Glutamatergic neuron (in vitro differentiated cells): ENCODE results near the gene TIMM9. TPM values are rescaled to one million over a fixed set of nuclear protein-coding genes. Genes with fewer than 3 reads are reported as not detected.

ENCODE experiments used
- DNase-seq: peaks from one replicate; pipeline ENCODE4 v3.0.0; 2022
- H3K27ac Mint-ChIP-seq: one replicate; pipeline ENCODE4 v1.8.0; 2020; ENCODE audit warnings: mild to moderate bottlenecking, mixed read lengths, inconsistent platforms; ENCODE audit not compliant: unreplicated experiment
- H3K27me3 Mint-ChIP-seq: one replicate; pipeline ENCODE4 v1.8.0; 2020; ENCODE audit warnings: mild to moderate bottlenecking, moderate library complexity, mixed read lengths, inconsistent platforms; ENCODE audit not compliant: unreplicated experiment
- H3K36me3 Mint-ChIP-seq: one replicate; pipeline ENCODE4 v1.8.0; 2020; ENCODE audit warnings: mild to moderate bottlenecking, mixed read lengths, inconsistent platforms; ENCODE audit not compliant: unreplicated experiment
- H3K4me1 Mint-ChIP-seq: one replicate; pipeline ENCODE4 v1.8.0; 2020; ENCODE audit warnings: mild to moderate bottlenecking, low read depth, mixed read lengths, inconsistent platforms; ENCODE audit not compliant: unreplicated experiment
- H3K4me3 Mint-ChIP-seq: one replicate; pipeline ENCODE4 v1.8.0; 2020; ENCODE audit warnings: mild to moderate bottlenecking, mixed read lengths, inconsistent platforms; ENCODE audit not compliant: unreplicated experiment
- H3K9me3 Mint-ChIP-seq: one replicate; pipeline ENCODE4 v1.8.0; 2020; ENCODE audit warnings: mild to moderate bottlenecking, moderate library complexity, mixed read lengths, inconsistent platforms; ENCODE audit not compliant: unreplicated experiment
- CTCF ChIP-seq: fragments of 200-600 bp; sonication (generic); IDR thresholded peaks from one replicate; pipeline ENCODE4 v1.5.0; 2021; ENCODE audit not compliant: partially characterized antibody, unreplicated experiment
- long read RNA-seq: library from polyadenylated mRNA; unstranded; transcript quantifications from one replicate; pipeline ENCODE4 v2.0.0, GENCODE V29; 2020; ENCODE audit not compliant: unreplicated experiment
- total RNA-seq: library from RNA; stranded (reverse); fragmentation: NEBNext Ultra II Directional; extraction: Animal tissue kit (Norgen Biotek cat#: 25700); gene quantifications from one replicate; pipeline ENCODE4 v1.2.1, GENCODE V29; 2021; ENCODE audit not compliant: unreplicated experiment

The TIMM9 gene, protein sequence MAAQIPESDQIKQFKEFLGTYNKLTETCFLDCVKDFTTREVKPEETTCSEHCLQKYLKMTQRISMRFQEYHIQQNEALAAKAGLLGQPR
- 41.6 TPM for total RNA-seq
- long read RNA-seq, partial matches to known transcripts: 24 of 27 reads
- long read RNA-seq, other reads (novel, unspliced or antisense): 1 of 27 reads

DNA sequence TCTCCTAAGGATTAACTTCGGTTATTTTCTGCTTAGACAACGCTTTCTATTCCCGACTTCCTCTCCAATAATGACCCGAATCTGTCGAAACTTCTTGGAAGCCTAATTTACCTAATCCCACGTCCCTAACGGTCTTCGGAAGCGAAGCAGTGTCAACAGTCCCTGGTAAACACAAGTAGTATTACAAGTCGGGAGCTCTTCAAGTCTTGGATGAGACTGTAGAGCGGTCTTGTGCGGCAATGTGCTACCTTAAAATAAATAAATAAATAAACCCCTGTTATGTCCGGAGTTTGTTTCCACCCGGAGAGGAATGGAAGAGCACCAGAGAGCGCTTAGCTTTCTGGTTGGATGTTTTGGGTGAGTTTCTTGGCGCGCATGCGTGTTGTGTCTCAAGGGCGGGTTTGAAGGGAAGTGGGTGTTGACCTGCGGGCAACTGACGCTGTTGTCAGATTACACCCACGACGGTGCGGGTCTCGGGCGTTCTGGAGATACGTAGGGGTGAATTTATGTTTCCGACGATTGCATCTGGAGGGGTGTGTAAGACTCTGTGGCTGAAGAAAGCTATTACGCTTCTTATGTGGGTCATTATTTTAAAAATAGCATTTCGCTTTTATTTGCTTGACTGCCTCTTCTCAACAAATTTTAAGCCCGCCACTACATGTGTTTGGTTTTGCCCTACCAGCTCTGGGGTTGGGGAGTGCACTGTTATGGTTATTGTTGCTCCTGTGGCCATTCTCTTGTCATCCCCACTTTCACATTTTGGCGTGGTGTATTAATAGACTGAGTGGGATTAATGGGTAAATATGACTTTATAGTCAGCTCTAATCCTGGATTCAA lies at the start of gene TIMM9, which contains the start of gene KIAA0586:
Gene TIMM9 (minus strand): TSS at position 251 of the 837 bp plus-strand sequence. CDS start 15,586 bp downstream, outside the sequence.
Gene KIAA0586 (plus strand): TSS at position 439 of the 837 bp plus-strand sequence. CDS start 546 bp downstream, outside the sequence.
- peak; percentile 95 for DNase-seq
- peaks cover 17% of the 10 kb centered on the region for H3K9me3 Mint-ChIP-seq
- peak within 1 kb of the TSS; percentile 91 for H3K27ac Mint-ChIP-seq
- peaks cover 7% of the 10 kb centered on the region for H3K4me1 Mint-ChIP-seq
- H3K36me3 Mint-ChIP-seq: no peaks in the 10 kb centered on the region
- H3K4me3 Mint-ChIP-seq: peak within 1 kb of the TSS; percentile 95
- TF ChIP-seq CTCF: no peak
- peaks cover 5% of the 10 kb centered on the region for H3K27me3 Mint-ChIP-seq

DNA sequence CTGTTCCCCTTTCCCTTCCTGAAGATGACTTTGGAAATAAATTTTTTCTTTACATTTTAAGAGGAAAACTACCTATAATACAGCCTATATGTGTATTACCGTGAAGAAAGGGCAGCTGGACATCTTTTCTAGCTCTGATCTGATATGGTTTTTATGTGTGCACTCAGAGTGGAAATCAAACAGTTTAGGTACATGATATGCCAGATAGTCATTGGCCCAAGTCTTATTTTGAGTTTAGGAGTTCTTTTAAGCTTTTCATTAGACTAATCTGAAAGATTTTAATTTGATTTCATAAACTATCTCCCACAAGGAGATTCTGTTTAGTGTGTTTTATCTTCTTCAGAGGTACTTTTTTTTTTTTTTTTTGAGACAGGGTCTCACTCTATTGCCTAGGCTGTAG lies 49.0 kb upstream of the TIMM9 start:
- no peaks in the 10 kb centered on the region for H3K4me1 Mint-ChIP-seq
- TF ChIP-seq CTCF: no peak

GRCh38 chr14:58469309-58469708 lies 42.0 kb upstream of the TIMM9 start:
- Mint-ChIP-seq H3K4me3 (no peak overlapping the region), H3K4me1 (no peaks in the 10 kb centered on the region), H3K36me3 (no peaks in the 10 kb centered on the region), H3K9me3 (no peaks in the 10 kb centered on the region), H3K27me3 (peaks cover 3% of the 10 kb centered on the region), H3K27ac (no peak overlapping the region)
- no peak for DNase-seq
- TF ChIP-seq CTCF: no peak

More for the DNA sequence above, 49.0 kb upstream of the TIMM9 start:
- Mint-ChIP-seq H3K27me3 (peaks cover 3% of the 10 kb centered on the region), H3K4me3 (no peak overlapping the region), H3K9me3 (no peaks in the 10 kb centered on the region), H3K36me3 (no peaks in the 10 kb centered on the region), H3K27ac (no peak overlapping the region)
- DNase-seq: no peak

DNA sequence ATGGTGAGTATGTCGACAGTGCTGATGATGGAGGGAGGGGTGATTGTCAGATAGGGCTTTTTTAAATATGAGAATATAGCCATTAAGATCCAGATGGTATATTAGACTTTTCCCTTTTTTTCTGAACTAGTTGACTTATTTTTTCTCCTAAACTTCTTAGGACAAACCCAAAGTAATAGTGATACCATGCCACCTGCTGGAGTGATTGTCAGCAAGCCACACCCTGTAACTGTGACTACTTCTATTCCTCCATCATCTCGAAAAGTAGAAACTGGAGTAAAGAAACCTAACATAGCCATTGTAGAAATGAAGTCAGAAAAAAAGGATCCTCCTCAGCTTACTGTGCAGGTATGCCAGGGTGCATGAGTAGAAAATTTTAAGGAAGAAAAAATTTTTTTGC lies 40.2 kb upstream of the TIMM9 start:
- no peak for DNase-seq
- Mint-ChIP-seq H3K4me3 (no peak overlapping the region), H3K36me3 (no peaks in the 10 kb centered on the region), H3K27ac (no peak overlapping the region), H3K4me1 (no peaks in the 10 kb centered on the region), H3K27me3 (peaks cover 1% of the 10 kb centered on the region), H3K9me3 (no peaks in the 10 kb centered on the region)
- no peak for TF ChIP-seq CTCF

GRCh38 chr14:58466459-58466858 lies 39.1 kb upstream of the TIMM9 start:
- Mint-ChIP-seq H3K9me3 (no peaks in the 10 kb centered on the region), H3K27ac (no peak overlapping the region), H3K4me3 (no peak overlapping the region), H3K36me3 (no peaks in the 10 kb centered on the region), H3K4me1 (no peaks in the 10 kb centered on the region), H3K27me3 (peaks cover 1% of the 10 kb centered on the region)
- DNase-seq: no peak
- TF ChIP-seq CTCF: no peak
